ENCODE measurements around the gene CMIP.

CMIP gene

GRCh38 chr16:81553814-81554675 lies 109.4 kb downstream of the CMIP start:
- DNase-seq = no peak

DNA sequence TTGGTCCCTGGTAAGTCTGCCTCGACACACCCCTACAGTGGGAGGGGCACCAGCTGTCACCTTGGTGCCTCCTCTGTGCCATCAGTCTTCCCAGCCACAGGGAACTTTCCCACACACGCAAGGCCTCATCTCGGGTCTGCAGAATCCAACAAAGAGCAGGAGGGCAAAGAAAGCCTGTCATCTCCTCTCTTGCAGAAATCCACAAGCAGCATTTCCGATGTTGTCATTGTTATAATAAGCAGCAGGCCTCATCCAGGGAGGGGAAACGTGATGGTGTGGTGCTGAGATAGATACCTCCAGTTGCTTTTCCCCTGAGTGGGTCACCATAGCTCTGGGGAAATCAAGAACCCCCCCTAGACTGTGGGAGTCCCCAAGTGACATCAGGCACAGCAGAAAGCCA lies 110.4 kb downstream of the CMIP start:
- DNase-seq = no peak

- no peak for DNase-seq
These were observed 111.1 kb downstream of the CMIP start for GRCh38 chr16:81555660-81556059.

- peak; percentile 34 for DNase-seq
These were observed 112.2 kb downstream of the CMIP start for GRCh38 chr16:81556715-81557284.

DNA sequence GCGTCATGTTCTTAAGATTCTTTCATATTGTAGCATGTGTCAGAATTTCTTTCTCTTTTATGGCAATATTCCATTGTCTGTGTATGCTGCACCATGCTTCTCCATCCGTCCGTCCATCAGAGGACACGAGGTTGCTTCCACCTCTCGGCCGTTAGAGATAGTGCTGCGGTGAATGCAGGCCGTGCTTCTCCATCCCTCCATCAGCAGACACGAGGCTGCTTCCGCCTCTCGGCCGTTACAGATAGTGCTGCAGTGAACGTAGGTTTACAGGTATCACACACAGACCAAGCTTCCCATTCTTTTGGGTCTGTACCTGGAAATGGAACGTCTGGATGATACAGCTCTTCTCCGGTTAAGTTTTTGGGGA lies 113.5 kb downstream of the CMIP start:
- no peak for DNase-seq

GRCh38 chr16:81558444-81559175 lies 114.0 kb downstream of the CMIP start:
- no peak for DNase-seq

DNA sequence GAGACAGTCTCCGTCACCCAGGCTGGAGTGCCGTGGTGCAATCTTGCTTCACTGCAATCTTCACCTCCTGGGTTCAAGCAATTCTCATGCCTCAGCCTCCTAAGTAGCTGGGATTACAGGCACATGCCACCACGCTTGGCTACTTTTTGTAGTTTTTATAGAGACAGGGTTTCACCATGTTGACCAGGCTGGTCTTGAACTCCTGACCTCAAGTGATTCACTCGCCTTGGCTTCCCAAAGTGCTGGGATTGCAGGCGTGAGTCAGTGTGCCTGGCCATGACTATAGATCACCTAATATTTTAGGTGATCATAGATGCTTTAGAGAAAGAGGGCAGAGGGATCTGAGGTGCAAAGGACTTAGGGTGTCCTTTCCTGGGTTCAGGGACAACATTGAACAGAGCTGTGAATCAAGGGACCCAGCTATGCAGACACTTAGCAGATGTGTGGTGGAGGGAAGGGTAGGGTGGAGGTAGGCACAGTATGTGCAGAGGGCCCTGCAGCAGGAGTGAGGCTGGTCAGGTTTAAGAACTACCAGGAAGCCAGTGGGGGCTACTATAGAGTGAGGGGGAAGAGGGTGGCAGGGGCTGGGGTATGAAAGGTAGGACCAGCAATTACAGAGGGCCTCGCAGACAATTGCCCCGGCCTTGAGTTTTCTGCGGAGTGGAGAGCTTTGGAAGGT lies 116.5 kb downstream of the CMIP start:
- DNase-seq = peak; percentile 62

- peak; percentile 10 for DNase-seq
These were observed 117.7 kb downstream of the CMIP start for GRCh38 chr16:81562174-81562849.

- no peak for DNase-seq
These were observed 118.3 kb downstream of the CMIP start for GRCh38 chr16:81562926-81563325.

- DNase-seq = no peak
These were observed 119.9 kb downstream of the CMIP start for GRCh38 chr16:81564421-81564911.

DNA sequence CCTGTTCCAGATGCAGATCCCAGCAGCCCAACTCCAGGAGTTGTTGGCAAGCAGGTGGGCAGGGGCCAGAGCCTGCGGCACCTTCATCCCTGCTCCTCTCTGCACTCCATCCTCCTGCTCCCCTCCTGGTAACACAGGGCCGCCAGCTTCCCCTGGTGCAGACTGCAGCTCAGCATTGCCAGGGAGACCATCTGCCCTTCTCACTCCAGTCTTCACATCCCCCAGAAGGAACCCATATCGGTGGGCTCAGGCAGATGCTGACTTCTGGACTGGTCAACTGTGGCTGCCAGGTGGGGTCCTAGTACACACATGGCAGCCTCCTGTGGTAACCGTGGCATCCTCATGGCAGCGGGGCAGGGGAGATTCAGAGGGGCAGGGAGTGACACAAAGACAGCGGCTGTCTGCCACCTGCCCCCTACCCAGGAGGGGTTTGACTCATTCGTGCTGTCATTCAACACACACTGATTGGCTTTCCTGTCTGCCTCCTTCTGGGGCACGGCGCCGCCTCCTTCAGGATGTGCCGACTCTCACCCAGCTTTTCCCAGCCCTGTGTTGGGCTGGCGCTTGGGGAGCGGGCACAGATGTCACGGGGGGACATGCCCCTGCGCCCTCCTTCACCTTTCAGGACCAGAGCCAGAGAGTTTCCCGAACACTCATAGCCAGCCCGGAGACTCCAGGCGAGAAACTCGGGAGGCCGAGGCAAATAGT lies 120.9 kb downstream of the CMIP start:
- no peak for DNase-seq

DNA sequence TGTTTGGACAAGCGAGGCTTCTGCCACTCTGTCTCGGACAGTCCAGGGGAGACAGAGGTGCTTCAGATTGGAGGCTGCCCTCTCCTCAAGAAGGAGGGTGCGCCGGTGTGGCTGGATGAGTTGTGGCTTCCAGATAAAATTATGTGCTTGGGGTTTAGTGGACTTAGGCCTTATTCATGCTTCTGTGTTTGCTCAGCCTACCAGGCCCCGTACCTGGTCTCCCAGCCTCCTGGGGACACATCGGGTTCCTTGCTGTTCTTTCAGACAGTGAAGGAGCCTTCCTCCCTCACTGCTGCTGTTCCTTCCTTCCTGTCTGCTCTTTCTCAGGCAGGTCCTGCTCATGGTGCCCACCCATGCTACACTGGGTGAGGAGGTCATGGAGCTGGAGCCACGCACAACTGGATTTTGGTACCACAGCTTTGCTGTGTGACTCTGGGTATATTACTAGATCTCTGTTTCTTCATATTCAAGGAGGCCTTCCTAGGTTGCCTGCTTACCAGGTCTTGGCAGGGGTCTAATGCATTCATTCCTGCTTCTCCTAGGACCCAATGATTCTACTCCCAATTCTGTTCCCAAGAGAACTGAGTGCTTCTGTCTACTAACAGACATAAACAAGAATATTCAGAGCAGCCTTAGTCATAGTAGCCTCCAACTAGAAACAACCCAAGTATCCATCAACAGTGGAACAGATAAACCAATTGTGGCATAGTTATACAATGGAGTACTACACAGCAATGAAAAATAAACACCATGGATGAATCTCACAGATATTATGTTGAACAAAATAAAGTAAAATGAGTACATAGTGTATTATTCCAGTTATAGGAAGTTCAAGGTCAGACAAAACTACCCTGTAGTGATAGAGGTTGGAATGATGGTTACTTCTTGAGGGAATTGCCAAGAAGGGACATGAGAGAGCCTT lies 121.7 kb downstream of the CMIP start:
- no peak for DNase-seq

GRCh38 chr16:81567087-81567486 lies 122.5 kb downstream of the CMIP start:
- DNase-seq = no peak

GRCh38 chr16:81567987-81568748 lies 123.6 kb downstream of the CMIP start:
- peak; percentile 88 for DNase-seq

GRCh38 chr16:81568749-81569087 lies 124.1 kb downstream of the CMIP start:
- no peak for DNase-seq

- DNase-seq = no peak
These were observed 124.9 kb downstream of the CMIP start for GRCh38 chr16:81569361-81570034.

DNA sequence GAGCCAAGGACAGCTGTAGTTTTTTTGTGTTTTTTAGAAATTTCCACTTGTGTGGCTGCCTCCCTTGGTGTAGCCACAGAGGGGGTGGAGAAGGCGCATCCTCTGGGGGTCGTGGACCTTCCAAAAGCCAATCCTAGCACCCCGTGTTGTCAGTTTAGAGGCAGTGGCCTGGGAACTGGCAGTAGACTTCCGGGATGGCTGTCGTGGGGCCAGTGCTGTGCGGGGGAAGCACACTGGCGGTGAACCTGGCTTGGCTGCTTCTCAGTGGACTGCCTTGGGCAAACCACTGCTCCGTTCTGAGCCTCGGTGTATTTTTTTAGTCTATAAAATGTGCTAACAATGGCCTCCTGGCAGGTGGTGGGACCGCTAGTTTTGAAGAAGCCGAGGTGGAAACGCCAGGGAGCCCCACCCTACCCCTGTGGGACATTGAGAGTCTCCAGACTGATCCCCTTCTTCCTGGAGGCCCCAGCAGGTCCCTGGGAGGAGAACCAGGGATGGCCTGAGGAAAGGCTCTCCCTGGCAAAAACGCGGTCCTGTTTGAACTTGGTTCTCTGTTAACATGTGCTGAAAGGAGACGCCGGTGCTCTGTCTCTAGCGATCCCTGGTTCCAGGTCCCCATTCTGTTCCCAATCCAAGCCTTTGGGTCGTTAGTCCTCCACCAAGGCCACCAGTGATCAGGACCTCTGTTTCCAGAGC lies 125.7 kb downstream of the CMIP start:
- DNase-seq = no peak

DNA sequence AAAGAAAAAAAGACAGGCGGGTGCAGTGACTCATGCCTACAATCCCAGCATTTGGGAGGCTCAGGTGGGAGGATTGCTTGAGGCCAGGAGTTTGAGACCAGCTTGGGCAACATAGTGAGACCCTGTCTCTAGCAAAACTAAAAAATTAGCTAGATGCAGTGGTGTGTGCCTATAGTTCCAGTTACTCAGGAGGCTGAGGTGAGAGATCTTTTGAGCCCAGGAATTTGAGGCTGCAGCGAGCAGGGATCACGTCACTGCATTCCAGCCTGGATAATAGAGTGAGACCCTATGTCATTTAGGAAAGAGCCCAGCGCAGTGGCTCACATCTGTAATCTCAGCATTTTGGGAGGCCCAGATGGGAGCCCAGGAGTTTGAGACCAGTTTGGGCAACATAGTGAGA lies 126.6 kb downstream of the CMIP start:
- no peak for DNase-seq

Measured in EL (cell line).